ENCODE data around the gene SCN9A.
"Not testable (repeated sequence)": the region's sequence is repeated elsewhere in the genome, so short reads cannot be mapped to it uniquely, and the experiment has no call there.

The SCN9A gene

DNA sequence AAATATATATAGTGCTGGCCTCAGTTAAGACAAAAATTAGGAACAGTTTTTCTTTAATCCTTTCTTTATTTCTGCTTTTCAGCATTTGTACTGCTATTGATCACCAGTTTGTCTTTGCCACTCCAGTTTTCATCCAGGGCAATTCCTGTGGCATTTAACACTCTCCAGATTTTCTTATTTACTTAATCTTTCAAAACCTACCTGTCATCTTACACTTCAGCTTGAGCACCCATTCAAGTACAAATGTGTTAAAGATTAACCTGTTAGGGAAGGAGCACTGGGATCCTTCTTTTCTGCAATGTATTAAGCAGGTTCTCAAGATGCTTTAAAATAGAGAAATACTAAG is 146.1 kb downstream of the SCN9A start:
- no peaks in the 10 kb centered on the region for H3K27me3 Mint-ChIP-seq
- H3K36me3 Mint-ChIP-seq (ENCODE audit: low read depth) = no peaks in the 10 kb centered on the region
- no peak overlapping the region for H3K27ac Mint-ChIP-seq
- no peak overlapping the region for H3K4me3 Mint-ChIP-seq
- H3K4me1 Mint-ChIP-seq (ENCODE audit: low read depth) = no peaks in the 10 kb centered on the region
- no peaks in the 10 kb centered on the region for H3K9me3 Mint-ChIP-seq

DNA sequence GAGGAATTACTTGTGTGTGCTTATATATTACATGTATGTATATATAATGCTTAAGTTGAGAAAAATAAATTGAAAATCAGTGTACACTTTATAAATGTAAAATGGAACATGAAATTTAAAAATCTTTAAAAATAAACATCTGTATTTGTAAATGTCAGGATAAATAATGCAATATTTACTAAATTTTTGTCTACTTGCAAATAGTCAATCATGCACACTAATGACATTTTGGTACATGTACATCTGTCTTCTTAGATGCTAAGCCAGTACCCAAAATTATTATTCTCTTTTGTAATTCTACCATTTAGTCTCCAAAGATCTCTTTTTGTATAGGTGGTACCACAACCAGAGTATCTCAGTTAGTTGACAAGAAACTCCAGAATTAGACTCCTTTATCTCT is 151.5 kb downstream of the SCN9A start:
- no peak overlapping the region for H3K27ac Mint-ChIP-seq
- no peaks in the 10 kb centered on the region for H3K36me3 Mint-ChIP-seq (ENCODE audit: low read depth)
- no peak overlapping the region for H3K4me3 Mint-ChIP-seq
- no peaks in the 10 kb centered on the region for H3K4me1 Mint-ChIP-seq (ENCODE audit: low read depth)
- H3K27me3 Mint-ChIP-seq = no peaks in the 10 kb centered on the region
- H3K9me3 Mint-ChIP-seq = peaks cover 7% of the 10 kb centered on the region

DNA sequence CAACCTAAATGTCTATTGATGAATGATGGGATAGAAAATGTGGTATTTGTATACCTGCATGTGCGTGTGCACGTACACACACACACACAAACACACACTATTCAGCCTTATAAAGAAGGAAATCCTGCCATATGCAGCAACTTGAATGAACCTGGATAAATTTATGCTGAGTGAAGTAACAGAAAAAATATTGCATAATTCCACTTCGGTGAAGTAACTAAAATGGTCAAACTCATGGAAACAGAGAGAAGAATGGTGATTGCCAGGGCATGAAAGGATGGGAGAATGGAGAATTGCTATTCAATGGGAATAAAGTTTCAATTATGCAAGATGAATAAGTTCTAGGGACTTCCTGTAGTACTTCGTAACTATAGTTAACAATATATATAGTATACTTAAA is 152.4 kb downstream of the SCN9A start:
- Mint-ChIP-seq H3K36me3 (ENCODE audit: low read depth) (no peaks in the 10 kb centered on the region), H3K4me3 (no peak overlapping the region), H3K27ac (no peak overlapping the region), H3K4me1 (ENCODE audit: low read depth) (no peaks in the 10 kb centered on the region), H3K27me3 (no peaks in the 10 kb centered on the region), H3K9me3 (peaks cover 7% of the 10 kb centered on the region)

DNA sequence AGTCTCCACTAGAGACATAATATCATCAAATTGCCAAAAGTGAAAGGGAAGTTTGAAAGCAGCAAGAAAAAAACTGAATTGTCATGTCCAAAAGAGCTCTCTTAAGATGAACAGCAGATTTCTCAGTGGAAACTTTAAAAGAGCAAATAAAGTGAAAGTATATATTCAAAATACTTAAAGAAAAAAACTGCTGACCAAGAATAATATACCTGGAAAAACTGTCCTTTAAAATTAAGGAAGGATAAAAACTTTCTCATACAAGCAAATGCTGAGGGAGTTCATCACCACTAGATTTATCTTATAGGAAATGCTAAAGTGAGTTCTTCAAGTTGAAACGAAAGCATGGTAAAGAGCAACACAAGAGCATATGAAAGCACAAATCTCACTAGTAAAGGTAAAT is 164.7 kb downstream of the SCN9A start:
- Mint-ChIP-seq H3K4me1 (ENCODE audit: low read depth) (no peaks in the 10 kb centered on the region), H3K9me3 (peaks cover 14% of the 10 kb centered on the region), H3K27ac (no peak overlapping the region), H3K36me3 (ENCODE audit: low read depth) (no peaks in the 10 kb centered on the region), H3K27me3 (no peaks in the 10 kb centered on the region), H3K4me3 (no peak overlapping the region)

DNA sequence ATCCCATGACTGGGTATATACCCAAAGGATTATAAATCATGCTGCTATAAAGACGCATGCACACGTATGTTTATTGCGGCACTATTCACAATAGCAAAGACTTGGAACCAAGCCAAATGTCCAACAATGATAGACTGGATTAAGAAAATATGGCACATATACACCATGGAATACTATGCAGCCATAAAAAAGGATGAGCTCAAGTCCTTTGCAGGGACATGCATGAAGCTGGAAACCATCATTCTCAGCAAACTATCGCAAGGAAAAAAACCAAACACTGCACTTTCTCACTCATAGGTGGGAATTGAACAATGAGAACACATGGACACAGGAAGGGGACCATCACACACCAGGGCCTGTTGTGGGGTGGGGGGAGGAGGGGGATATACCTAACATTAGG is 165.8 kb downstream of the SCN9A start:
- not testable (repeated sequence) for H3K4me3 Mint-ChIP-seq; H3K27me3 Mint-ChIP-seq; H3K27ac Mint-ChIP-seq; H3K36me3 Mint-ChIP-seq (ENCODE audit: low read depth); H3K9me3 Mint-ChIP-seq; H3K4me1 Mint-ChIP-seq (ENCODE audit: low read depth)

DNA sequence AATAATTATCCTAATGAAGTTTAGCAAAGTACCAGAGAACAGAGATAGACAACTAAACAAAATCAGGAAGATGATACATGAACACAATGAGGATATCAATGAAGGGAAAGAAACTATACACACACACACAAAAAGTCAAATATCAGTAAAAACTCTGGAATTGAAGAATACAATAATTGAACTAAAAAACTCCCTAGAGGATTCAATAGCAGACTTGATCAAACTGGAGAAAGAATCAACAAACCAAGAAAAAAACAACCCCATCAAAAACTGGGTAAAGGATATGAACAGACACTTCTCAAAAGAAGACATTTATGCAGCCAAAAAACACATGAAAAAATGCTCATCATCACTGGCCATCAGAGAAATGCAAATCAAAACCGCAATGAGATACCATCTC is 166.4 kb downstream of the SCN9A start:
- H3K9me3 Mint-ChIP-seq; H3K4me1 Mint-ChIP-seq (ENCODE audit: low read depth); H3K36me3 Mint-ChIP-seq (ENCODE audit: low read depth); H3K27ac Mint-ChIP-seq; H3K27me3 Mint-ChIP-seq; H3K4me3 Mint-ChIP-seq: not testable (repeated sequence)

DNA sequence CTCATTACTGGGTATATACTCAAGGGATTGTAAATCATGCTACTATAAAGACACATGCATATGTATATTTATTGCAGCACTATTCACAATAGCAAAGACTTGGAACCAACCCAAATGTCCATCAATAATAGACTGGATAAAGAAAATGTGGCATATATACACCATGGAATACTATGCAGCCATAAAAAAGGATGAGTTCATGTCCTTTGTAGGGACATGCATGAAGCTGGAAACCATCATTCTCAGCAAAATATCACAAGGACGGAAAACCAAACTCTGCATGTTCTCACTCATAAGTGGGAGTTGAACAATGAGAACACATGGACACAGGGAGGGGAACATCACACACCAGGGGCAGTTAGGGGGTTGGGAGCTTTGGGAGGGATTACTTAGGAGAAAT is 169.6 kb downstream of the SCN9A start:
- H3K27me3 Mint-ChIP-seq; H3K4me3 Mint-ChIP-seq; H3K4me1 Mint-ChIP-seq (ENCODE audit: low read depth); H3K27ac Mint-ChIP-seq; H3K9me3 Mint-ChIP-seq; H3K36me3 Mint-ChIP-seq (ENCODE audit: low read depth): not testable (repeated sequence)

DNA sequence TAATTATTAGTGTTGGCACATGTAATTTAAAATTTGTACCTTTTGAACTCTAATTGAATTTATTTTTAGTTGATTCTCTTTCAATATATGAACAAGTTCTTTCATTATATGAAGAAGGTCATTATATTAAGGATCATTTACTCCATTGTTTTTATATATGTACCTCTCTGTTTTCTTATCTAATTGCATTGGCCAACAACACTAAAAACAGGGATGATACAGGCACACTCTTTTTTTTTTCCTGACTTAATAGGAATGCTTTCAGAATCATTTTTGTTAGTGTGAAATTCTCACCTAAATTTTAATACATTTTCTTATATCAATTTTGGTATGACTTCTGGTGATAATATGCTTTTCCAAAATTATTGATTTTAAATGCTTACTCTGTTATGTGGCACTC is 173.0 kb downstream of the SCN9A start:
- no peak overlapping the region for H3K4me3 Mint-ChIP-seq
- H3K4me1 Mint-ChIP-seq (ENCODE audit: low read depth) = no peaks in the 10 kb centered on the region
- peaks cover 3% of the 10 kb centered on the region for H3K9me3 Mint-ChIP-seq
- H3K27me3 Mint-ChIP-seq = no peaks in the 10 kb centered on the region
- H3K36me3 Mint-ChIP-seq (ENCODE audit: low read depth) = no peaks in the 10 kb centered on the region
- H3K27ac Mint-ChIP-seq = no peak overlapping the region

DNA sequence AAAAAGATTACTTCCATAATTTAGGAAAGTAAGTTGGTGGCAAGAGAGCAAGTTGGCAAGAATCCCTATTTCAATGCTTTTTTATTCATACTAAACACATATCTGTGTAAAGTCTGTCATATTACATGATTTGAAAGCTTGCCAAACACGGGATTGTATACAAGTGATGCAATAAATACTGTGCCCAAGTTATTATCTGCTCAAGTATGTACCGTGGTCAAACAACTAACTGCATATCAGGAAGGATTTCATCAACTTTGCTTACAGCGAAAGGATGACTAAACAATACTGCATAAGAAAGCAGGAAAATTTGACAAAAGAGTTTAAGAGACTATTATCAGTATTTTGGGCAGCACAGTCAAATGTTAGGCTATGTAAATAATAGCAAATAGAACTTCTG is 178.3 kb downstream of the SCN9A start:
- Mint-ChIP-seq H3K4me3 (no peak overlapping the region), H3K4me1 (ENCODE audit: low read depth) (no peaks in the 10 kb centered on the region), H3K36me3 (ENCODE audit: low read depth) (no peaks in the 10 kb centered on the region), H3K9me3 (peaks cover 3% of the 10 kb centered on the region), H3K27me3 (no peaks in the 10 kb centered on the region), H3K27ac (no peak overlapping the region)

DNA sequence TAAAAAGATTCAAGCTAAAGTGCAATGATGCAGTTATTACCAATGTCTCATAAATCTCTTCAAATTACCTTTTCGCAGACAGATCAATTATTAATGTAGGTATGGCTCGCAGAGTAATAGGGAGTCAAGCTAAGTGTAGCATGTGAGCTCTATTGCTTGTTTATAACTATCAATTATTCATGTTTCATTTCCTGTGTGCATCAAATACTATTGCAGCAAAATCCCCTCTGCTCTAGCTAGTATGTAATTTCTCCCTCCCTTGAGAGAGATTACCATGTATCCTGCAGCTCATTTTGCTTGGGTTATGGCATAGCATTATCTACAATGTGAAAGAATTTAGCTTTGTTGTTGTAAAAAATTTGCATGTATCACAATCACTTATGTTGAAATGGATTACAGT is 182.3 kb downstream of the SCN9A start:
- Mint-ChIP-seq H3K36me3 (ENCODE audit: low read depth) (no peaks in the 10 kb centered on the region), H3K27ac (no peak overlapping the region), H3K4me3 (no peak overlapping the region), H3K27me3 (no peaks in the 10 kb centered on the region), H3K9me3 (no peaks in the 10 kb centered on the region), H3K4me1 (ENCODE audit: low read depth) (no peaks in the 10 kb centered on the region)

DNA sequence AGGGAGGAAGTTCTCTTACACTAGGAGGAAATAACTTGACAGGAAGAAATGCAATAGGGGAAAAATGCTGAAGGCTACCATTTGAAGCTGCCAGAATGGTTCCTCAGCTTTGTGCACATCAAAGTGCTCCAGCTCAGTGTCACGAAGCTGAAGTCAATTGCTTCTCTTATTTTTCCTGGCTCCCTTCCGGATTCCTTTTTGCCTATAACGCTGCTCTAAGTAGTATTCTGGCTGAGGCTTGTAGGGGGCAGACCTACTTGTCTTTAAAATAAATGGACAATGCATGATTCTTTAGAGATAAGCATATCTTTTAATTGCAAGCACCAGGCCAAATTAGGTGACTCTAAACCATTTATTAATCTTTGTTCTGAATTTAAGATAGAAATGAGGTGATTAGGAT is 187.7 kb downstream of the SCN9A start:
- H3K27me3 Mint-ChIP-seq = no peaks in the 10 kb centered on the region
- H3K9me3 Mint-ChIP-seq = no peaks in the 10 kb centered on the region
- no peak overlapping the region for H3K4me3 Mint-ChIP-seq
- no peaks in the 10 kb centered on the region for H3K36me3 Mint-ChIP-seq (ENCODE audit: low read depth)
- H3K27ac Mint-ChIP-seq = no peak overlapping the region
- no peaks in the 10 kb centered on the region for H3K4me1 Mint-ChIP-seq (ENCODE audit: low read depth)

DNA sequence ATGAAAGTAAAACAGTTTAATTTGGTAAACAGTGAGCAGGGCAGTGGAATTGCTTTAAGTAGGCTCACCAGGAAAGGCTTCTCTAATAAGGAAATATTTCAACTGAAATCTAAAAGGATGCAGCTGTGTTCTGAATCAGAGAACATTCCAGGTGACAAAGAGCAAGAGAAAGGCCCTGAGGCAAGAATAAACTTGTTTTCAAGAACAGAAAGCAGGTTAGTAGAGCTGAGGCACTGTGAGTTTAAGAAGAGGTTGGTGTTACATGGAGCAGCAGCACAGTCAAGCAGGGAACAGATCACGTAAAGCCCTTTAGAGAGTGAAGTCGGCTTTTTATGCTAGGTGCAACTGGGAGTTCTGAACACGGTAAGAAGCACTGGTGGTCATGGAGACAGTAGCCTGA is 191.0 kb downstream of the SCN9A start:
- H3K27me3 Mint-ChIP-seq = no peaks in the 10 kb centered on the region
- no peak overlapping the region for H3K27ac Mint-ChIP-seq
- no peak overlapping the region for H3K4me3 Mint-ChIP-seq
- no peaks in the 10 kb centered on the region for H3K9me3 Mint-ChIP-seq
- no peaks in the 10 kb centered on the region for H3K36me3 Mint-ChIP-seq (ENCODE audit: low read depth)
- H3K4me1 Mint-ChIP-seq (ENCODE audit: low read depth) = no peaks in the 10 kb centered on the region

DNA sequence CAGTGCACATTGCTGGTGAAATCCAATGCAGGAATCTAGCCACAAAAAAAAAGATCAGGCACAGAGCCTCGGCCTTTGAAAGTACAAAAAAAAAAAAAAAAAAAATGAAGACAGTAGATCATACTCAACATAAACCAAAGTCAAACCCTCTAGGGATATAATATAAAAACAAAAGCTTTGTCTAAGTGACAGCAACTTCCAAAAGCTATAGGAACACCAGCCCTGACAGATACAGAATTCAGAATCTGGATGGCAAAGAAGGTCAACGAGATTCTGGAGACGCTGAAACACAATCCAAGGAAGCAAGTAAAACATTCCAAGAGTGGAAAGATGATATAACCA is 194.0 kb downstream of the SCN9A start:
- H3K27ac Mint-ChIP-seq = no peak overlapping the region
- H3K4me1 Mint-ChIP-seq (ENCODE audit: low read depth) = no peaks in the 10 kb centered on the region
- H3K36me3 Mint-ChIP-seq (ENCODE audit: low read depth) = no peaks in the 10 kb centered on the region
- peaks cover 7% of the 10 kb centered on the region for H3K27me3 Mint-ChIP-seq
- H3K4me3 Mint-ChIP-seq = no peak overlapping the region
- H3K9me3 Mint-ChIP-seq = no peaks in the 10 kb centered on the region

DNA sequence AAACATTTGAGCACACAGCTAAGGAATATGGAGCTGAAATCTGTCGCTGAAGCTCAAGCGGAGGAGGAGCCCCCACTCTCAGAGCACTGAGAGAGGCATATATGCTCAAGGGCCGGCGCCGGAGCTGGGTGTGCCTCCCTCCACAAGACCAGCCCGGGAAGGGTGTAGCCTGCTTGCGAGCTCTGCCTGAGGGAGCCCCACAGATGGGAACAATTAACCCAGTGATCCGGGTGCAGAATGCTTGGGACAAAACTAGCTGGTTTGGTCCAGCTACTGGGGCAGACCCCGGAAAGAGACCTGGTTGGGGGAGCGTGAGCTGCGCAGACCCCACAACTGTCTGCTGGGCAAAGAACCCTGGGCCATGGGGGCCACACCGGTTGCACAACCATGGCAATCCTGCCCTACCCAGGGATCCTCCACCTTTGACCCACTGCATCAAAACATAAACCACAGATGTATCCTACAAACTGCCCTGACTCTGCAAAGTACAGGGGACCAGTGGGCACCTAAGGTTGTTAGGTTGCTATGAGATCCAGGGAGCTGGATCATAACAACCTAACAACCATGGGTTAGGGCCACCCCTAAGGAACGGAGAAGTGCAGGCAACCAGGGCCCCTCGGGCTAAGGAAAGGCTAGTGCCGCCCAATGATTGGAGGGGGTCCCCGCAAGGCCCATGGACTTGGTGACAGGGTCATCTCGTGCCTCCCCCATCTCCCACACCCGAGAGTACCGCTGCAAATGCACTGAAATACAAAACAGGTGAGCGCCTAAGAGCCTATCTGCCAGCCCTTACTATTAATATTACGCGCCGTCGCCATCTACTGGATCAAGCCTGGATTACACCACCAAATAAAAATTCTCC is 194.6 kb downstream of the SCN9A start:
- Mint-ChIP-seq H3K27ac (no peak overlapping the region), H3K9me3 (no peaks in the 10 kb centered on the region), H3K27me3 (peaks cover 7% of the 10 kb centered on the region), H3K4me1 (ENCODE audit: low read depth) (no peaks in the 10 kb centered on the region), H3K4me3 (no peak overlapping the region), H3K36me3 (ENCODE audit: low read depth) (no peaks in the 10 kb centered on the region)

DNA sequence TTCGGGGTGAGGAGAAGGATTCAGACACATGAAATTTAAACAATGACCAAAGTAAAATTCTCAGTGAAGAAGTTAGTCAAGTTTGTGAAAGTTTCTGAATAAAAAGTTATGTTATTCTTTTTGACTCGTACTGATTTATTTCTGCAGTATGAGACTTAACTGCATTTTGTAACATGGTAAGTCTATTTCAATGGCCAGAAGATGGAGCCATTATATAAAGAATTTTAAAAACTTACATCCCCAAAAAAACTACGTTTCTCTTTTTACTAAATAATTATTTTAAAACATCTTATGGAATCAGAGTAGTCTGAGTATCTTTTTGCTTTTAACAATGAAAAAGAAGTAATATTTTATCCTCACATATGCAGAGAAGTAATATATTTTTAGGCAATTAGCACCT is 196.5 kb downstream of the SCN9A start:
- Mint-ChIP-seq H3K27ac (no peak overlapping the region), H3K27me3 (peaks cover 7% of the 10 kb centered on the region), H3K4me1 (ENCODE audit: low read depth) (no peaks in the 10 kb centered on the region), H3K36me3 (ENCODE audit: low read depth) (no peaks in the 10 kb centered on the region), H3K4me3 (no peak overlapping the region), H3K9me3 (no peaks in the 10 kb centered on the region)

DNA sequence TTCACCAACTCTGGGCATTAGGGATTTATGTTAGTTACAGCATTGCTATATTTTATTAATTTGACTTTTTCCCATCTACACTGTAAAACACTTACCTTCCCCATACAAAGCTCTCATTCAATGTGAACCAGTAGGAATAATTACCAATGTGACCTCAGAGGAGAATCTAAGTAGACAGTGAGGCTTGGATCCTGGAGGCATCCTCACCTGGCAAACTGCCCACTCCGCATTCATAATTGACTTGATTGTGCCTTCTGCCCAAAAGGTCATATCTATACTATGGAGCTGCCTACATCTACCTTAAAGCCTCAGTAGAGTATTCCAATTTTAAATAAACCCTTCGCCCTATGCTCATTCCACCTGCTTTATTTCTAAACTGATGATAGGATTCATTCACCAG is 202.5 kb downstream of the SCN9A start:
- no peak overlapping the region for H3K27ac Mint-ChIP-seq
- no peaks in the 10 kb centered on the region for H3K9me3 Mint-ChIP-seq
- H3K36me3 Mint-ChIP-seq (ENCODE audit: low read depth) = no peaks in the 10 kb centered on the region
- peaks cover 6% of the 10 kb centered on the region for H3K27me3 Mint-ChIP-seq
- H3K4me3 Mint-ChIP-seq = no peak overlapping the region
- no peaks in the 10 kb centered on the region for H3K4me1 Mint-ChIP-seq (ENCODE audit: low read depth)
